Stimulated activated CD8-positive, alpha-beta memory T cell treated with anti-CD3 and anti-CD28 coated beads, Interleukin-15, amount 100 ng/mL, for 48 hours (primary cell): ENCODE results near the gene ZSCAN12.
"Not testable (repeated sequence)": the region's sequence is repeated elsewhere in the genome, so short reads cannot be mapped to it uniquely, and the experiment has no call there.

Experiments
- DNase-seq, 2 donors: peaks; one replicate each; pipeline ENCODE4 v3.0.0-alpha.2; 2020; ENCODE audit warnings: low read depth in 2 of 2

Gene ZSCAN12

DNA sequence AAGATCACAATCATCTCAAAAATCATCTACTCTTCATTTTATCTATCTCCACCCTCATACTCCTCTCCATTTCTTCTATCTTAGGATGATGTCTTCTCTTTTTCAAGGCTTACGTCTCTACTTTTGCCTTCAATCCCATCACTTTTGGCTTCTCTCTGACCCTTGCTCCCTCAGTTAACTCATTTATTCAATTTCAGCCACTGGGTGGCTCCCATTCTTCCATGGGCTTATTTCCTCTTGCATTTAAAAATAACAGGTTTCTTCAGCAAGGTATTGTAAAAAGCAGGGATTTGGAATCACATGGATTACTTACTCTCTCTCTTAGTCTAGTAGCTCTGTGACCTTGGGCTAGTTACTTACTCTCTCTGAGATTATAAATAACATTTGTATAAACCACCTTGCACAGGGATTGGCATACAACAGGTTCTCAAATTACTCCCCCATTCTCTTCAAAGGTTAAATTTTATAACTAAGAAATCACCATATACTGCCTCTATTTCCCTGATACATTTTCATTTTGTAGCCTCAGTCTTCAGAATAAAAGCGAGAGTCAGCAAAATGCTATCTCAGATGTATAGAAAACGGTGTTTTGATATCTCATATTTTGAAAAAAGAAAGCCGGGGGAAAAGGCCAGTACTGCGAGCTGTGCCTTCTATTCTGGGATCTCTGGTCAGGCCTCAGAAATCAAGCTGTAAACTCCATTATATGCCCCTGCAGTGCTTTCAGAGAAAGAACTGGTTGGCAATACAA, 5.5 kb downstream of the ZSCAN12 start:
- DNase-seq: no peak

DNA sequence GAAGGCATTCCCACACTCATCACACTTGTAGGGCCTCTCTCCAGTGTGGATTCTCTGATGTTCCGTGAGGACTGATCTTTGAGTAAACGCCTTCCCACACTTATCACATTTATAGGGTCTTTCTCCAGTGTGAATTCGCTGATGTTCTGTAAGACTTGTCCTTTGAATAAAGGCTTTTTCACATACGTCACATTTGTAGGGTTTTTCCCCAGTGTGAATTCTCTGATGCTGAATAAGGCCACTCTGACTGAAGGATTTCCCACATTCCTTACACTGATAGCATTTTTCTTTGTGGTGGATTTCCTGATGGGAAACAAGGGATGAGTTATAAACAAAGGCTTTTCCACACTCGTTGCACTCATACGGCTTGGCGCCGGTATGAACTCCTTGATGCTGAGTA, 8.9 kb downstream of the ZSCAN12 start:
- no peak for DNase-seq

DNA sequence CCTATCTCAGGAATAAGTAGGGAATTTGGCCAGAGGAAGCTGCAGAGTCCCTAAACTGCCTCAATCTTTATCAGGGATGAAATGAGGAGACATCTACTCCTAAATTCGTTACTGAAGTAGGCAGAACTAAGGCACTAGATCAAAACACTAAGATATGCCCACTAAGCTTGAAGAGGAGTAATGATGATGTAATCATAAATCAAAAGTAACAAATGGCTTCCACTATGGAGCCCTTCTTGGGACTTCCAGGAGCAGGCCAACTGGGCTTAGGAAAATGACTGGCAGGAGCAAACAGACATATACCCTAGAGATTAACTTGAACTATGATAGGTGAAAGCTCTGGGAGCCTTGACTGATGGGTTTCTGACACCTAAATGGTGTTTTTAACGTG, 15.4 kb downstream of the ZSCAN12 start:
- no peak for DNase-seq

DNA sequence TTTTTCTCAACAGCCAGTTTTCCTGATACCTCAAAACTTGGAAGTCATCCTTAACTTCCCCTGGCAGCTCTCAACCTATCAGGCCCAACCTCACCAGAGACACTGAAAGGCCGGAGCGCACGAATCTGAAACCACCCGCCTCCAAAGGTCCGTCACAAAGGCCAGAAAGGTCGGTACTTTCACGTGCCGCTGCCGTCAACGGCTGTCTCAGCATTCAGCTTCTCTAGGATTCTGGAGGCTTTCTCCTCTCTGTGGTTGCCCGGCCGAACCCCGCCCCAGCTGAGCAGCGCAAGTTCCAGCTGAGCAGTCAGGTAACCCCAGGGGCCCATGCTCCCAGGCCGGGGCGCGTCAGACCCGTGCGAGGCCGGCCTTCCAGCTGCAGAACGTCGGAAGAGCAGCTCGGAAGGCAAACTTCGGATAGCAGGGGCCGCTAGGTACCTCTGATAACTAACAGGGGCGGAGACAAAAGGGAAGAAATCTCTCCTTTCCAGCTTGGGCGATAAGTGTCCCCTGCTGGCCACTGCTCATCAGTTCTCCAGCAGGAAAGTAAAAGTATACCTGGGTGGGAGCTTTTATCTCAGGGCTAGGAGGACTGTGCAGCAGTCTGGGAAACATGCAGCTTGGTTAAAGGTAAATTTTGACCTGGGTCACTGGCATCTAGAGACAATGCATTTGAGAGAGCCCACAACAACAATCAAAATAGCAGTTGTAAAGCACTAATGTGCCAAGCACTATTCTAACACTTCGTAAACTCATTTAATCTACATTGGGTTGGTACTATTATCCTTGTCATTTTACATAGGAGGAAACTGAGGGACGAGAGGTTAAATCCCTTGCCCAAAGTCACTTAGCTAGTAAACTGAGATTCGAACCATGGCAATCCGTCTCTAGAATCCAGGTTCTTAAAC, 16.1 kb downstream of the ZSCAN12 start:
- DNase-seq: peak in 1 of 2 donors; percentile 17

DNA sequence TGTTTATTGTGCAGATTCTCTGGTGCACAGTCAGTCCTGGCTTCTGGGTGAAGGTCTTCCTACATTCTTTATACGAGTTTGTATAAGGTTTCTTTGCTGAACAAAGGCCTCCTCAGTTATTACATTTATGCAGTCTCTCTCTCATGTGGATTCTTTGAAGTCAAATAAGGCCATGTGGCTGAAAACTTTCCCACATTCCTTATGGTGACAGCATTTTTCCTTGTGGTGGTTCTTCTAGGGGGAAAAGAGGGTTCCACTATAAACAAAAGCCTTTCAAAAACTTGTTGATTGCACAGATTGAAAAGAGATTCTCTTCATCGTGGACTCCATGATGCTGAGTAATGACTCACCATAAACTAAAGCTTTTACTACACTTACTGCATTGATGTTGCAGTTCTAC, 19.2 kb downstream of the ZSCAN12 start:
- no peak for DNase-seq

DNA sequence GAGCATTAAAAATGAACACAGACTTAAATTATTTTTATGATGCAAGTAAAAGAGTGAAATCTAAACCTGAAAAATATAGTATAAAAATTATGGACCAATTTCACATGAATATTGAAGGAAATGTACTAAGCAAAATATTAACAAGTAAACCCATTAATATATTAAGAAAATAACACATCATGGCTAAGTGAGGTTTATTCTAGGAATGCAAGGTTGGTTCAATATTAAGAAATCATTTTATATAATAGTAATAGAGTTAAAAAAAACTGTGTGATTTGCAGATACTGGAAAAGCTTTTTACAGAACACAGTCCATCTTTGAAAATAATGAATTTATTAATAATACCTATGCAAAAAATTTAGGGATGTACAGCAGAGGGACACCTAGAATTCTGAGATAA, 20.9 kb downstream of the ZSCAN12 start:
- no peak for DNase-seq

DNA sequence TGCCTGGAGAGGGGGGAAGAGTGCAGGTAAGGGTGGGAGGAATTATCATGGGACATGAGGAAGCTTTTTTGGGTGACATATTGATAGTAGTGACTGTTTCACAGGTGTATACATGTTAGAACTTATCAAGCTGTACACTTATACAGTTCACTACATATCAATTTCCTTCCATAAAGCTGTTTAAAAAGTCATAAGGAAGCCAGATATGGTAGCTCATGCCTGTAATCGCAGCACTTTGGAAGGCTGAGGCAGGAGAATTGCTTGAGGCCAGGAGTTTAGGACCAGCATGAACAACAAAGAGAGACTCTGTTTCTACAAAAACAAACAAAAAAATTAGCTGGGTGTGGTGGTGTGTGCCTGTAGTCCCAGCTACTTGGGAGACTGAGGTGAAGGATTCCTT, 21.7 kb downstream of the ZSCAN12 start:
- no peak for DNase-seq

DNA sequence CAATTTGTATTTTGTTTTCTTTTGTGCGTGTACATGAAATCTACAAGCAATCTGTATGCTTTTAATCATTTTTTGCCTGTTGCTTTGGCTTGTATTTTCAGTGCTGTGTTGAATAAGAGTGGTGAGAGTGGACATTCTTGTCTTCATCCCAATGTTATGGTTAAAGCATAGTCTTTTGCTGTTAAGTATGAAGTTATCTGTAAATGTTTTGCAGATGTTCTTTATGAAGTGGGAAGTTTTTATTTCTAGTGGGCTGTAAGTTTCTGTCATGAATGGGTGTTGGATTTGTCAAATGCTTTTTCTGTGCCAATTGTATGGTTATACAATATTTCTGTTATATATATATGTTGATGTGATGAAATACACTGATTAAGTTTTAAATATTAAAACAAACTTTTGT, 25.6 kb downstream of the ZSCAN12 start:
- no peak for DNase-seq

DNA sequence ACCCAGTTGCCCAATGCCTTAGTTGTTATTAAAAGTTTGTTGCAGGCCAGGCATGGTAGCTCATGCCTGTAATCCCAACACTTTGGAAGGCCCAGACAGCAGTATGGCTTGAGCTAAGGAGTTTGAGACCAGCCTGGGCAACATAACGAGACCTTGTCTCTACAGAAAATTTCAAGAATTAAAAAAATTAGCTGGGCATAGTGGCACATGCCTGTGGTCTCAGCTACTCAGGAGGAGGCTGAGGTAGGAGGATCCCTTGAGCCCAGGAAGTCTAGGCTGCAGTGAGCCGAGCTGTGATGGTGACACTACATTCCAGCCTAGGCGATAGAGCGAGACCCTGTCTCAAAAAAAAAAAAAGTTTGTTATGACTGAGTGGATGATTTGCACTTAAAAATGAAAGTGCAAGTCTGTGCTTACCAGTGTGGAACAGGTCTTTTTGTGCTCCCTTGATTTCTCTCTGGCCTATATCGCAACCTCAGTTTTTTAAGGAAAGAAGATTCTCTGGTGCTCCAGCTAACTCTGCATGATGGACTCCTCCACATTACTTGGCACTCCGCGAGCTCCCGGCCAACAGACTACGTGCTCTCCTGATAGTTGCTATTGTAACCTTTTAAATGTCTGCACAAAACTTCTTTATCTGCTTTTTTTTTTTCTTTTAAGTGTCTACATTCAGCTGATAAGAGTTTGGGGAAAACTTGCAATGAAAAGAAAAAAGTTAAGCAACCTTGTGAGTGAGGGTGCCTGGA, 27.7 kb downstream of the ZSCAN12 start:
- no peak for DNase-seq

DNA sequence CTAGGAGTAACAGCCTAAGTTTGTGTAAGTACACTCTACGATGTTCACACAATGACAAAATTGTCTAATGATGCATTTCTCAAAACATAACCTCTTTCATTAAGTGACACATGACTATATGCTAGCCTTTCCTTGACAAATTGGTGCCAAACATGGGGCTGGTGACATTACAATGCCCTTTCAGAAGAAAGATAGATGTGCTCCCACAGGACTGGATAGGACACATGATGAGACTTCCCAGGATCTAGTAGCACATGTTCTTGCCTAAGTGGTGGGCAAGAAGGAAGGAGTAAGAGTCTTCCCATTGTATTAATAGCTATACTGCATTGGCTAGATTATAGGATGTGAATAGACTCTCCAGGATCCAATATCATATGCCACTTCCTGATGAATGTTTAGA, 28.3 kb downstream of the ZSCAN12 start:
- no peak for DNase-seq

DNA sequence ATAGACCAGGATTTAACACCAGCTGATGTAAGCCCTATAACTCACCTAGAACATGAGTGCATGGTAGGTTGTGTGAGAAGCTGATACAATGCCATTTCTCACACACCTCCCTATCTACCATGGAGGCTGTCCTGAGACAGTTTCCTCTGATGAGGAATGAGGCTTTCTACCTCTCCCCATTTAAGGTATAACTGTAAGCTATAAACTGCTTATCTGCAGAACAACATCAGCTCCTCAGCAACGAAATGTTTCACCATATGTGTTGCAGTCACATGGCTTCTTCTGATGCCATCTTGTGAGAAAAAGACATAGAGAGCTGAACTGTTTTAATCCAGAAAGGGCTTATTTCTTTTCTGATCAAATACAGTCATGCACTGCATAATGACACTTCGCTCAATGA, 29.1 kb downstream of the ZSCAN12 start:
- DNase-seq: no peak

DNA sequence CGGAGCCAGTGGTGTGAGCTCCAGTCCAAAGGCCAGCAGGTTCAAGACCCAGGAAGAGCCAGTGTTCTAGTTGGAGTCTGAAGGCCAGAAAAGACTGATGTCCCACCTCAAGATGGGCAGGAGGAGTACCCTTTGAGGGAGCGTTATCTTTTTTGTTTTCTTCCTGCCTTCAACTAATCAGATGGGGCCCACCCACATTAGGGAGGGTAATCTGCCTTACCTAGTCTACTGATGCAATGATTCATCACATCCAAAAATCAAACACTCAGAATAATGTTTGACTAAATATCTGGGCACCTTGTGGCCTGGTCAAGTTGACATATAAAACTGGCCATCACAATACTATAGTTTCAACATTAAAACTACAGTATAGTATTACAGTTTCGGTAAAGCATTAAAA, 30.1 kb downstream of the ZSCAN12 start:
- no peak for DNase-seq

DNA sequence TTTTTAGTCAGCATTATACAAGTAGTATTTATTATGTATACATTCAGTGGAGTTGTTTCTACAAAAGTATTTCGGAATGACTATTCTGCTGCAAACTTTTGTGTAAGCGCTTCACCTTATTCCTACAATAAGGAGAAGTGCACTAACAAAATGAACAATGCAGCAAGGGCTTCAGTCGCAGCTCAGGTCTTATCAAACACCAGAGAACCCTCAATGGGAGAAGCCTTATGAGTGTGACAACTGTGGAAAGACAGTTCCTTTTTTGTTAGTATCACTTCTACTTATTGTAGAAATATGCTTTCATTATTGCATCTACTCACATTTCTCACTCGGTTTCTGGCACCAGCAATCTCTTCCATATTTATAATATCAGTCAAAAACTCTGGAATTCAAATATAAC, 31.0 kb downstream of the ZSCAN12 start:
- no peak for DNase-seq

DNA sequence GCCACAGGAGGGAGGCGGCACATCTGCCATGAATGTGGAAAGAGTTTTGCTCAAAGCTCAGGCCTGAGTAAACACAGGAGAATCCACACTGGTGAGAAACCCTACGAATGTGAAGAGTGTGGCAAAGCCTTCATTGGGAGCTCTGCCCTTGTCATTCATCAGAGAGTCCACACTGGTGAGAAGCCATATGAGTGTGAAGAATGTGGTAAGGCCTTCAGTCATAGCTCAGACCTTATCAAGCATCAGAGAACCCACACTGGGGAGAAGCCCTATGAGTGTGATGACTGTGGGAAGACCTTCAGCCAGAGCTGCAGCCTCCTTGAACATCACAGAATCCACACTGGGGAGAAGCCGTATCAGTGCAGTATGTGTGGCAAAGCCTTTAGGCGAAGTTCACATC, 34.0 kb downstream of the ZSCAN12 start:
- not testable (repeated sequence) for DNase-seq

DNA sequence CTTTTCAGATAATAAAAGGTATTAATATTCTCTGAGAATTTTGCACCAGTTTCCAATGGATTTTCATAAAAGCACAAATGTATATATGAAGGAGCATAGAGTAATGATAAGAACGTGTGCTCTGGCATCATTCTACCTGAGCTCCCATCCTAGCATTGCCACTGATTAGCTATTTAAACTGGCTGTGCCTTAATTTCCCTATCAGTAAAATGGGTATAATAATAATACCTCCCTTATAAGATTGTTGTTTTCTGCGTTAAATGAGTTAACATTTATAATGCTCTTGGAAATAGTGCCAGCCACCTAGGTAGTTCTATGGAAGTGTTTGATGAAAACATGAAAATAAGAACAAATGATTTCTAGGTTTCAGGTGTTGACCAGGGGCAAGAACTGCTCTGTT, 38.6 kb downstream of the ZSCAN12 start:
- DNase-seq: no peak

DNA sequence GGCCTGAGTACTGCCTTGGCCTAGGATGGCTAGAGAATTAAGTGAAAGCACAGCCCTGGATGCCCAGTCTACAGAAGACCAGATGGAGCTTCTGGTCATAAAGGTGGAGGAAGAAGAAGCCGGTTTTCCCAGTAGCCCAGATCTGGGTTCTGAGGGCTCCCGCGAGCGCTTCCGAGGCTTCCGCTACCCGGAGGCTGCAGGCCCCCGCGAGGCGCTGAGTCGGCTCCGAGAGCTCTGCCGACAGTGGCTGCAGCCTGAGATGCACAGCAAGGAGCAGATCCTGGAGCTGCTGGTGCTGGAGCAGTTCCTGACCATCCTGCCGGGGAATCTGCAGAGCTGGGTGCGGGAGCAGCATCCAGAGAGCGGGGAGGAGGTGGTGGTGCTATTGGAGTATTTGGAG, 40.0 kb downstream of the ZSCAN12 start:
- DNase-seq: not testable (repeated sequence)

DNA sequence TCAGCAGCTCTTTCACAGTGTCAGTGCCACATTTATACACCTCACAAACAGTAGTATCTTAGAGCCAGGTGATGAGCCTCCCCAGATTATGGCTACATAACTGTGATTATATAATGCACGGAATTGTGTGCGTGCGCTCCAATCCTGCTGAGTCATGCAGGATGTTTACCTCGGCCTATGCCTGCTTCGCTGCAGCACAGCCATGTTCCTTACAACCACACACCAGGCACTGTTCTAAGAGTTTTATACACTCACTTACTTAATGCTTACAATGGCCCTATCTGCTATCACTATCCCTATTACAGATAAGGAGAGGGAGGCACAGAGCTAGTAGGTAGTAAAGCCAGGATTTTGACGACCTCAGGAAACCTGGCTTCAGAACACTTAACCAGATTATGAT, 42.5 kb downstream of the ZSCAN12 start:
- DNase-seq: no peak

DNA sequence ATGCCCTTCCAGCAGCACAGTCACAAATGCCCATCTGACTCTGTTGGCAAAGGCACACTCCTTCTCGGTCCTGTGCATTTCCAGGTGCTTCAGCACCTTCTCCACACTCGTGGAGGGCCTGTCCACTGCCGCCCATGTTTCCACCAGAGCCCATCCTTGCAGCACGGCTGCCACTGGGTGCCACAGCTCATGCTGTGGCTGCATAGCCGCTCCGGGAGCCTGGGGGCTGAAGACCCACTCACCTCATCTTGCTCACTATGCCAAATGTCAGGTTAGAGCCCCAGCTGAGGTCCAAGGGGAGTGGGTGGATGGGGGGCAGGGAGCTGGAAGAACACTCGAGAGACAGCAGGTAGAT, 42.9 kb downstream of the ZSCAN12 start:
- no peak for DNase-seq

DNA sequence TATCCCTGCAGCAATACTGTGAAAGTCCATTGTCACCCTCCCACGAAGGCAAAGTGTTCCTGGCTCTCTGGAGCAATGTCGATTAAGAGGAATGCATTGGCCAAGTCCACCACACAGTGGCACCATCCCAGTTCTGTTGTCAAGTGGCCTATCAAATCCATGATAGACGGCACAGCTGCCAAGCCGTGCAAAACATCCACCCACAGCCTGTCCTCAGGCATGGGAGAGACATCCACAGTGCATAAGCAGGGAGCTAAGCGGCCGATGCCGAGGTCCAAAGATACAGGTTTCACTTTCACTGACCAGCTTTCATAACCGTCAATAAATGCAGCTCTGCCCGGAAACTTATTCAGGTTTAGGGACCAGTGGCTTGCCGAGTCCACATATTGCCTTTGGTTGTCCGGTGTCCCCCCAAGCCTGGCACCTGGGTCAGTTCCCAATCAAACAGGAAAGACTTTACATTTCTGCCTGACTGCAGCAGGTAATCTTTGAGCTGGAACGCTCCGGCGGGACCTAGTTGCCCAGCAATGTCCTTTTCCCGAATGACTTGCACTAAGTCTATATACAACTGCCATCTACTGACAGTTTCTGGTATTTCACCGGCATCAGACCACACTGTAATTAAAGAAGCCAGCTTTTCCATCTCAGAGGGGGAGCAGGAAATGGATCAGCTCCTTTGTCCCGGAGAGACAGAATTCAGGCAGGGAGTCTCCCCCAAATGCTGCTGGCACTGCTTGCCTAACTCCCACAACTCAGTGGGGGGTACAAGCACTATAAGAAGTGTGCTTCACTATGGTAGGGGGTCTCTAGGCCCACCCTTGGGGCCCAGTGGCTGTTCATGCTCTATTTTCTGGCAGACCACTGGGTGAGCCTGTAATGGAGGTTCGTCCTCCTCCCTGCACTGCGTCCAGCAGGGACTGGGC, 43.5 kb downstream of the ZSCAN12 start:
- DNase-seq: peak; percentile 16 to 19

DNA sequence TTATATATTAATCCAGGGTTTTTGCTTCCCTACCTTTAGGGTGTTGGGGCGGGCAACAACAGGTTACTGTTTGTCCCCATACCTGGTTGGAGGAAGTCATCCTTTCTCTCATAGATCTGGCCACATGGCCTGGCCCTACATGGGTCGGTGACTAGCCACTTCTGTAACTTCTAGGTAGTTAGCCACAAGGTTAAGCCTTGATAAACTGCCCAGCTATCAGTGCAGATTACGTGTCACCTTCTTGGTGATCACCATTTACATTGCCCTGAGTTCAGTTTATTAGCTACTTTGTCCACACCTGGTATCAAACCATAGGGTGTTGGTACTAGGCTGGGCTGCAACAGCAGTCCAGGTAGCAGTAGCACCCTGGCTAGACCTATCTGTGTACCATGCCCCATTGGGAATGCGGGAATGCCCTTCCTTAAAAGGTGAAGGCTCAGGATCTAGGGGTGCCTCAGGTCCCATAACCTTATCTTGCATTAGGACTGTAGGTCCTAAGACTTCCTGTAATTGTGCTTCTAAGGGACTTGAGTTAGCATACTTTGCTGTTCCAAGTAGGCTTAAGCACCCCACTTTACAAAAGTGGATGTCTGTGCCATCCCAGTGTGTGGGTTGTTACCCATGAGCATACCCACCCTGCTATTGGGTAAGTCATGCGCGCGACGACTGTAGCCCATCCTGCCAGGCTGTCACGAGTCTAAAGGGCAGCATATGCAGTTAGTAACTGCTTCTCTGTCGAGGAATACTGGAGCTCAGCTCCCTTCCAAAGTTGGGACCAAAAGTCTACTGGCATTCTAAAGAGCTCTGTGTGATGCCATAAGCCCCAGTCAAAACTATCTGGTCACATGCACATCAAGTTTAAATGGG, 44.6 kb downstream of the ZSCAN12 start:
- no peak for DNase-seq
